NK-92 treated with Interleukin-12 subunit alpha and Interleukin-12 subunit beta, amount 100 ng/mL, for 24 hours (cell line): Measurements from ENCODE around the gene STS.

Experiments
- DNase-seq: peaks from one replicate; lab custom pipeline; 2025; lab: John Stamatoyannopoulos, UW

Gene STS

DNA sequence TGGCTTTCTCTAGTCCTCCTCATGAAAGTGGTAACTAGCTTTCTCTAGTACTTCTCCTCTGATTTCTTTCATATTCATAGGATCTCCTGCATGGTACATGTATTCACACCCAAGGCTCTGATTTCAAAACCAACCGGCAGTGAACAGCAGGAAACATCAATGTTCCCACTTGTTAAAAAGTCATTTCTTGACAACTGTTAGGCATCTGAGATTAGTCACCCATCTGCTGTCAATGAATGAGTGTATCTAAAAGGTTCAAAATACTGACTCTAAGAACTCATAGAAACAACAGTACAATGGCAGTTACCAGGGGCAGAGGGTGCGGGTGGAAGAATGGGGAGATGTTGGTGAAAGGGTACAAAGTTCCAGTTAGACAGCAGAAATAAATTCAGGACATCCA, 31.9 kb downstream of the STS start:
- DNase-seq, result no peak

DNA sequence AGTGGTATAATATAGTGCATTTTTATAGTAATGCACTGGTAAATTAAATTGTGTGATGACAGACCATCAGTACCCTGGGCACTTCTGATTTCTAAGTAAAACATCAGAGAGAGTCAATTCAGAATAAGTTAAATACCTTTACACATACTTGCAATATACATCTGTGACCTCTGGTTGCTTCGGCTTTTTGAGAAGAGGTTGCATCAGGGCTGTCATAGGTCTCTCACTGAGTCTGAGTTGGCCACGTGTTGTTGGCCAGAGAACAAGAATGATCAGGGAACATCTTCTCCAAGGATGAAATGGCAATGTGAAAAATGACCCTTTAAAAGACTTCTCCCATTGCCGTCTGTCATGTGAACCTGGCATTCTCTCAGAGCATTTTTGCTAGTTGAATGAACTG, 37.3 kb downstream of the STS start:
- no peak for DNase-seq

DNA sequence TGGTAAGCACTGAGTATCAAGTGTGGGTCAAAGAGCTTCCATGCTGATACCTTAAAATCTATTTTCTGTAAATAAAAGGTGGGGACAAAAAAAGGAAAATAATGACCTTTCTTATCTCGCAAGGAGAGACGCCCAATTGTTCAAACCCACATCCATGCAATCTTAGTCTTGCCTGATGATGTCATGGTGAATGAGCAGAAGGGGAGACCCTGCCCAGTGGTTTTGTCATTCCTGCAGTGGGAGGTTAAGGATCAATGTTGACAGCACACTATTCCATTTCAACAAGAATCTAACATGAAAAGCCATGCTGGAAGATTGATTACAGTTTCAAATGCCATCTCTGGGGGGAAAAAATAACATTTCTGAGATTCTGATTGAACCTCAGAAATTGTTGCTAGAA, 41.2 kb downstream of the STS start:
- DNase-seq, result no peak

DNA sequence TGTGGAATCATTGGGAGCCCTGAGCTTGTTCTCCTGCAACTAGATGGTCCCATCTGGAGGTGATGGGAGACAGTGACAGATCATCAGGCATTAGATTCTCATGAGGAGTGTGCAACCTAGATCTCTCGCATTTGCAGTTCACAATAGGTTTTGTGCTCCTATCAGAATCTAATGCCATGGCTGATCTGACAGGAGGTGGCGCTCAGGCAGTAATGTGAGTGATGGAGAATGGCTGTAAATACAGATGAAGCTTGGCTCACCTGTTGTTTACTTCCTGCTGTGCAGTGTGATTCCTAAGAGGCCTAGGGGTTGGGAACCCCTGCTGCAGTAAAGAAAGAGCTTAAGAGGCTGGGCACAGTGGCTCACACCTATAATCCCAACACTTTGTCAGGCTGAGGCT, 42.6 kb downstream of the STS start:
- no peak for DNase-seq

DNA sequence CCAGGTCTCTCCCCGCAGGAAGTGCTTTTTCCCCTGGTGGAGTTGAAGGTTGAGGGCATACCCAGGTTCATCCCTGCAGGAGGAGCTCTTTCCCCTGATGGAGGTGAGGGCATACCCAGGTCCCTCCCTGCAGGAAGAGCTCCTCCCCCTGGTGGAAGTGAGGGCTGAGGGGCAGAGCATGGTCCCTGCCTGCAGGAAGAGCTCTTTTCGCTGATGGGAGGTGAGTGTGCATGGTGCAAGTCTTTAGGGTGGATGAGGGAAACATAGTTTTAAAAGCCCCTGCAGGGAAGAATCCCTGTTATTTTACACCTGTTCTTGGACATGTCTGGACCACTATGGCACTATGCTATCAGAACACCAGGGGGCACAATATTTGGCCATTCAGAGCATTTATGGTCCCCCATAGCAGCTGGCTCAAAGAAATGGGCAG, 44.2 kb downstream of the STS start:
- DNase-seq, result no peak

DNA sequence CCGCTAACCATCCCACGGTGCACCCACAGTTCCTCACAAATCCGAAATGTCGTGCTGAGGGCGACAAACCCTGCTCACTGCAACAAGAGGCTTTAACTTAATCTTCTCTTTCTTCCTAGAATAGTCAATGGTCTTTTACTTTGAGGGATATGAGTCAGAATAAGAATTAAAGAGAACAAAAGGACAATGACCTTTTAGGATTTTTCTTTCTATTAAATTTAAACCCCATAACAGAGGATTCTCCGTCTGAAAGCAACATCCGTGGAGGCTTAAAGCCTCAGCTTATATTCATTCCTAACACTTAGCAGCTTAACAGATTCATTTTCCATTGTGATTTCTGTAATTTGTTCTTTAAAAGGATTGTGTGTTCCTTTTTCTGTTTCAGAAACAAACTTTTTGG, 45.4 kb downstream of the STS start:
- no peak for DNase-seq

DNA sequence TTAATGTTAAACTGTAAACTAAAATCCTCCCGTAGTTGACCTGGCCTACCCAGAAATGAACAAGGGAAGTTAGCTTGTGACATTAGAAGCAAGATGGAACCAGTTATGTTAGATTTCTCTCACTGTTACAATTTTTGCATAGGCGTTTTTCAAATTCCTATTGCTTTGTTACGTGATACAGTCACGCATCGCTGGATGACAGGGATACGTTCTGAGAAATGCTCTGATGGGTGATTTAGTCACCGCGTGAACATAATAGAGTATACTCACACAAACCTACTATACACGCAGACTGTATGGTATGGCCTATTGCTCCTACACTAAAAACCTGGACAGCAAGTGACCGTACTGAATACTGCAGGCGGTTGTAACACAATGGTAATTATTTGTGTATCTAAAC, 47.1 kb downstream of the STS start:
- no peak for DNase-seq
